ENCODE measurements around the gene DCAF10.
A peak's percentile ranks its signal among the peaks of the same experiment; 100 is the strongest.
"Not testable (repeated sequence)": the region's sequence is repeated elsewhere in the genome, so short reads cannot be mapped to it uniquely, and the experiment has no call there.

Gene DCAF10

GRCh38 chr9:37909836-37910235 is 109.2 kb downstream of the DCAF10 start:
- not testable (repeated sequence) for DNase-seq

- no peak for DNase-seq
Measured at GRCh38 chr9:37910271-37910670, 109.7 kb downstream of the DCAF10 start.

DNA sequence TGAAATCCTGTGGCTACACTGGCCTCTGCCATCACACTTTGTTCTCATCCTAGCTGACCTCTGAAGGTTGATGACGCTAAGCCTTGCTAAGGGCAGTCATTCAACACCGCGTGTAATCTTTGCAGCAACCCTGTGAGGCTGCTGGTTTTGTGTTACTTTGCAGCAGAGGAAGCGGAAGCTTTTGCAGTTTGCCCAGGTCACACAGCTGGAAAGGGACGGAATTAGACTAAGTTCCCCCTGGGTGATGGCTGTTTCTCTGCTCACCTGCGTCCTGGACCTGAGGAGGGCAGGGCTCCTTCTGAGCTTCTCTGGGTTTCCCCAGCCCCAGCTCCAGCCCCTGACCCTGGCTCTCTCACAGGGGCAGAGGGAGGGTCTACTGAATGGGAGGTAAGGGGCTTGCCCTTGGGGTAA is 110.7 kb downstream of the DCAF10 start:
- no peak for DNase-seq

GRCh38 chr9:37913480-37914153 is 113.0 kb downstream of the DCAF10 start:
- peak; percentile 84 for DNase-seq

GRCh38 chr9:37914154-37914551 is 113.6 kb downstream of the DCAF10 start:
- no peak for DNase-seq

GRCh38 chr9:37914701-37915358 is 114.2 kb downstream of the DCAF10 start:
- DNase-seq: no peak

- DNase-seq: no peak
Measured at GRCh38 chr9:37915911-37916470, 115.4 kb downstream of the DCAF10 start.

GRCh38 chr9:37916471-37917312 is 116.1 kb downstream of the DCAF10 start:
- DNase-seq: no peak
